B cell (primary cell): ENCODE data around the gene ERBB4.

Experiments
- CTCF ChIP-seq: fragments of 200-600 bp; IDR thresholded peaks from one replicate; pipeline ENCODE4 v1.8.0; 2022; ENCODE audit warnings: antibody characterized with exemption, mild to moderate bottlenecking
- EZH2 ChIP-seq: IDR thresholded peaks from 2 replicates; pipeline ENCODE4 v1.6.1; 2012; ENCODE audit warnings: borderline replicate concordance, low read depth, mild to moderate bottlenecking, moderate library complexity, low read length; ENCODE audit not compliant: insufficient read depth, poor library complexity, severe bottlenecking

GRCh38 chr2:211836409-211836808 lies 702.2 kb downstream of the ERBB4 start:
- TF ChIP-seq CTCF, result no peak
- no peak for TF ChIP-seq EZH2
